NCI-H2196 treated with DMSO at 0.1 percent for 48 hours (cell line): ENCODE measurements around the gene GHDC.
"Not testable (repeated sequence)": the region's sequence is repeated elsewhere in the genome, so short reads cannot be mapped to it uniquely, and the experiment has no call there.

ENCODE experiments used
- DNase-seq: peaks from one replicate; lab custom pipeline; 2025; ENCODE audit not compliant: unreplicated experiment; lab: John Stamatoyannopoulos, UW

GHDC gene

GRCh38 chr17:42159796-42160530 is 34.3 kb downstream of the GHDC start:
- no peak for DNase-seq

- no peak for DNase-seq
These were observed 38.7 kb downstream of the GHDC start for GRCh38 chr17:42155614-42156045.

- no peak for DNase-seq
These were observed 40.2 kb downstream of the GHDC start for GRCh38 chr17:42153919-42154742.

GRCh38 chr17:42146911-42147607 is 47.2 kb downstream of the GHDC start:
- DNase-seq, result no peak

- not testable (repeated sequence) for DNase-seq
These were observed 51.2 kb downstream of the GHDC start for GRCh38 chr17:42143138-42143537.

GRCh38 chr17:42142371-42142896 is 51.9 kb downstream of the GHDC start:
- DNase-seq, result no peak

GRCh38 chr17:42141382-42141781 is 52.9 kb downstream of the GHDC start:
- DNase-seq, result no peak

- DNase-seq, result not testable (repeated sequence)
These were observed 53.6 kb downstream of the GHDC start for GRCh38 chr17:42140690-42141089.
